Tongue (tissue), 2 donors: ENCODE data around the gene RAI14. TPM values are rescaled to one million over a fixed set of nuclear protein-coding genes. Genes with fewer than 3 reads are reported as not detected.
"Not testable (repeated sequence)": the region's sequence is repeated elsewhere in the genome, so short reads cannot be mapped to it uniquely, and the experiment has no call there.

ENCODE experiments used
- DNase-seq: peaks from one replicate; pipeline ENCODE4 v3.0.0-alpha.2; 2015
- total RNA-seq: library from RNA; depleted of rRNA; stranded (reverse); fragments of >200 nt; gene quantifications from one replicate; pipeline ENCODE4 v1.2.3, GENCODE V29; 2014

The RAI14 gene
- total RNA-seq, 1 donor from 2014 or later = 42.6 TPM

- DNase-seq = no peak
Observed at GRCh38 chr5:34699155-34700077, 43.3 kb downstream of the RAI14 start.

DNA sequence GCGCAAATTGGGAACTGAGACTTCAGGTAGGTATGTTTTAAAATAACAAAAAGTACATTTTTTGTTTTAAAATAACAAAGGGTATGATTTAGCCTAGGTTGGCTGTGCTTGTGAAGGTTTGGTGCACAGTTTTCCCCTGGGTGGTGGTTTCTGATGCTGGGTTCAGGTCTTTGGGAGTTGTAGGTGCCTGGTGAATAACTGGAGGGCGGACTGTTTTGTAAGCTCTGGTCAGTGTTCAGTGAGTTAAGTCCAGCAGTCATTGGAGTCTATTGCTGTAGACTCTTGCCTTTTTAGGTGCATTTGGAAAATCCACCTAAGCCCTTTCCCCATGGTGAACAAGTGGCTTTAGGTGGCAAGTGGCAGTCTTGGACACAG, 43.9 kb downstream of the RAI14 start:
- DNase-seq = no peak

DNA sequence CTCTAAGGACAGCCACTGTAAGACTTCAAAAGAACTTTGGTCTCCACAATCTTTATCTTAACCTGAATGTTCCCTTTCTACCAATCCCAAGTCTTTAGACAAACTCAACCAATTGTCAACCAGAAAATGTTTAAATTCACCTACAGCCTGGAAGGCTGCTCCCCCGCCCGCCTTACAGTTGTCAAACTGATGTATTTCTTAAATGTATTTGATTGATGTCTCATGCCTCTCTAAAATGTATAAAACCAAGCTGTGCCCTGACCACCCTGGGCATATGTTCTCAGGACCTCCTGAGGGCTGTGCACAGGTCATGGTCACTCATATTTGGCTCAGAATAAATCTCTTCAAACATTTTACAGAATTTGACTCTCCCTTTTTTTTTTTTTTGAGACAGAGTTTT, 45.3 kb downstream of the RAI14 start:
- DNase-seq = not testable (repeated sequence)

DNA sequence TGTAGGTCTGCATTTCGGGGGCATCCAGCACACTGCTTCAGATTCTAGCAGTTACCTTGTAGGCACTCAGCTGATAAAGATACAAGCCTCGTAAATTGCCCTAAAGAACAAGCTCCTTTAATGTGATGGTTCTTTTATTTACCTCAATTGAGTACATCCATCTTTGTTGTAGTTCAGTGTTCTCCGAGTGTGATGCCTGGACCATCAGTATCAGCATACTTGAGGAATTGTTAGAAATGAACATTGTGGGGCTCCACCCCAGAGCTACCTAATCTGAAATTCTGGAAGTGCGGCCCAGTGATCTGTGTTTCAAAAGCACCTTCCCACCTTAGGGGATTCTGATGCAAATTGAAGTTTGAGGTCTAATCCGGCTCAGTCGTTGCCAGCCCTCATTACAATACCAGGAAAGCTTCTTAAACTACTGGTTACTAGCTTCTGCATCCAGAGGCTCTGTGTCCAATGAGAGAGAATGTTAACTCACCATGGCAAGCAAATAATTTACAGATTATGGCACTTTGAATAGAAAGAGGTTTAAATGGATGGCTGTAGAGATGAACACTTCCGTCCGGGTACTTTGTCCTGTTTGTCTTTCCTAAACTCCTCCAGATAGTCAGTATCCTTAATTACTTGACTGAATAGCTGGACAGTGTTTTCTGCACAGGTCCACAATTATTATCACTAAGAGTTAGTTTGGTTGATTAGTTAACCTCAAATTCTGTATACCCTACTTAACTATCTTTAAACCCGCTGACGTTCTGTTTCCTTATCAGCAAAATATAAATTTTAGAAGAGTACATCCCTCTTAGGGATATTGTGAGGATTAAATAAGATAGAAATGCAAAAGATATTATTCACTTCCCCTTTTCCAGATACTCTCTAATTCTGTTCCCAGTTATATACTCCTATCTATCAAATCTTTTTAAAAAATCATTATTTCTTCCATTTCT, 47.9 kb downstream of the RAI14 start:
- DNase-seq = no peak

DNA sequence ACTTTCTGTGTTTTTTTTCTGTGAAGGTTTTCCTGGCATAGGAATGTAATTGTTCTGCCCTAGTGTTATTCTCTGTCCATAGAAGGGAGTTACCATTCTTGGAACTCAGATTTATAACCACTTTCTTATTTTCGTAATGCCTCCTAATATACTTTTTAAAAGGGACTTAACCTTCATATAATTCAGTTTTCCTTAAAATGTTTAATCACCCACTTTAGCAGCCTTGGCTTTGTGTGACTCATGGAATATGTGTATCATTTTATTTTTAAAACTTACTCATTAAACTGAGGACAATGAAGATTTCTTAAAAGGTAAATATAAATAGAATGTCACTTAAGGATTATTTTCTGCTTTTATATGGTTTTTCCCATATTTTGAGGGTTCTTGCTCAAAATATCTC, 50.0 kb downstream of the RAI14 start:
- DNase-seq = no peak

GRCh38 chr5:34707451-34708107, 51.5 kb downstream of the RAI14 start:
- DNase-seq = peak; percentile 19

DNA sequence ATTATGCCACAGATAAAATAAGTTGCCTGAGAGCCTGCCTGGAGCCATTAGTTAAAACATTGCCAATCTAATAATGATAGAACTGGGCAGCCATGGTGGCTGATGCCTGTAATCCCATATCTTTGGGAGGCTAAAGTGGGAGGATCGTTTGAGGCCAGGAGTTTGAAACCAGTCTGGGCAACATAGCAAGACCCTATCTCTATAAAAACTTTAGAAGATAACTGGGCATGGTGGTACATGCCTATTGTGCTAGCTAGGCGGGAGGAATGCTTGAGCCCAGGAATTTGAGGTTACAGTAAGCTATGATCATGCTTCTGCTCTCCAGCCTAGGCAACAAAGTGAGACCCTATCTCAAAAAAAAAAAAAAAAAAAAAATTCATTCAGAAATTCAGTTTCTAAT, 52.6 kb downstream of the RAI14 start:
- DNase-seq = no peak

DNA sequence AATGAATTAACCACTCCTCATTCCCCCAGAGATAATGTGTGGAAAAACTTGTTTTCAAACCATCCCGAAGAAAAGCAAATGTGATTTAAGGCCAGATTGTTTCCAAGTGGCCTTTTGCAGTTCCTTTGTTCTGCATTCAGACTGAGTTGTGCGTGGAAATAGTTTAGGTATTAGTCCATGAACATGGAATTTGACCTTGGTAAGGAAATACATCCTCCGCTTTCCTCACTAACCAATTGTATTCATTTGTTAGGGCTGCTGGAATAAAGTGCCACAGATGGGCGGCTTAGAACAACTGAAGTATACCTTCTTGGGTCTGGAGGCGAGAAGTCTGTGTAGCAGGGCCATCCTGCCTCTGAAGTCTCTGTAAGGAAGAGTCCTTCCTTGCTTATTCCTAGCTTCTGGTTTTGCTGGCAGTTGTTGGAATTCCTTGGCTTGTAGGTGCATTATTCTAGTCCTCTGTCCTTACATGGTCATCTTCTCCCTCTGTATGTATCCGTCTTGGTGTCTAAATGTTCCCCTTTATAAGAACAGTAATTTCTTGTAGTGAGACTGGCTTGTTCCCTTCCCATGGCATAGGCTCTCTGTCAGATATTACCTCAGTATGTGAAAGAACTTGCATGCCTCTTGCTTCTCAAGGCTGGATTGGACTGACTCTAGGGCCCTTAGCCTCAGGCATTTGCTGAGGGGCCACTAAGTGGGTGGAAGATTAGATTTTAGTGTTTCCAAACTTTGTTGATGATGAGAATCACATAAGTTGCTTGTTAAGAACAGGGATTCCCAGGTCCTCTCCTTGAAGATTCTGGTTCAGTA, 53.9 kb downstream of the RAI14 start:
- DNase-seq = peak; percentile 23

DNA sequence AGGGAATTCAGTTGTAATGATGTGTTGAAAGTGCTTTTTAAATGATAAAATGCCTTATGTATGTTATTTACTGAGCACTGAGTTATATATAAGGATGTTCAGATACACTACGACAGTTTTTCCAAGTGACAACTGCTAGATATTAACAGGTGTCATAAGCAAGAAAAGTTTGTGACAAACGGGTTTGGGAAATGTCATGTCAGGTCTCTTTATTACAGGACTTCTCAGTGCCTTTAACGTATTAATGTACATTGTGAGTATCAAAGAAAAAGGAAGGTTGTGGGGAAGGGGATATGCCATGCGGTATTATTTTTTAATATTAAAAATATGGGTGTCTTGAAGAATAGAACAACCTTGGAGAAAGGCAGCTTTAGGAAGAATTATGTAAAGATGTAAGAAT, 56.4 kb downstream of the RAI14 start:
- DNase-seq = no peak

GRCh38 chr5:34715711-34716110, 59.6 kb downstream of the RAI14 start:
- no peak for DNase-seq

DNA sequence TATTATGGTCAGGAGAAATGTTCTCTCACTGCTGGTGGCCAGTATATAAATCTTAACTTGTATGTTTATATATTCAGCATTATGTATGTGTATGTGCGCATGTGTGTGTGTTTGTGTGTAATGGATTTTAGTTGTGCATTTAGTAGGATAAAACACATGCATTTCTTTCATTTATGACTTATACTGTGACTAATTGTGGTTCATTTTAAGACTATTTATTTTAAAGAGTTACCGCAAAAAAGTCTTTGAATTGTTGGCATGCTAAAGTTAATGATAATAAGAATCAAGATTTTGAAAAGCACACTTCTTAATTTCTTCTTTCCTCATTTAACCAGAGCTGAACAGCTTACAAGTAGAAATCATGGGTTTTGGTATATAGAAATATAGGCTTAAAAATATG, 60.9 kb downstream of the RAI14 start:
- no peak for DNase-seq

DNA sequence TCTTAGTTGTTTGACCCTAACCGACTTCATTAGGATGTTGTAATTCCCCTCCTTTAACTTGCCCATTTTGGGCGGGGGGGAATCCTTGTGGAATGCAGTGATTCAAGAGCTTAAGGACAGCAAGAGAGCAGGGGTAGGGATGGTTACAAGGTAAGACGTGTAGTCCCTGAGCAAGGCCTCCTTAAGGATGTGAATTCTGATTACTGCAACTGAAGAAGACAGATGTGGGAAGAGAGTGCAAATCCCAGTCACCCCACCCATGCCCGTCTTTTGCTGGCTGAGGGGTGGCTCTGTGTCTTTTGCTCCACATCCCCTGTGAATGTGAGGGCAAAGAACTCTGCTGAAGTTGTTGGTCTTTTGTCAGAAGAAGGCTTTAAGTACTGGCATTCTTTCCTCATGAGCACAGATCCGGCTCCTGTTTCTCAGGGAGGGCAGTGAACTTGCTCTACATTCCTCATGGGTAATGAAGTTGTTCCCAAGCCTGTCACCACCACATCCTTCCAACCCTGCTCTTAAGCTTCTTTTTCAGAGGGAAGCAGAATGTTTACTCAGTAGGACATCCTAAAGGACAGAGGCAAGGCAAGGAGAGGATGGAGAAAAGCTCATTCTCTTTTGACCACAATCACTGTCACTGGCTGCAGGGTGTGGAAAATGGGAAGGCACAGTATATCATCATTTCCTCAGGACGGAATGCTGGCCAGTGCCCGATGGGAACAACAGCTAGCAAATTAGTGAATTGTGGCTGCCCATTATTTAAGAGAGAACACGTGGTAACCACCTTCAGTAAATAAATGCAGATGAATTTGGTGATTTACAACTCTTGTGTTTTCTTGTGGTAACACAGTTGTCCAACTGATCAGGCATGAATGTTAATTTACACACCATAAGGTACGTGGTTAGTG, 61.5 kb downstream of the RAI14 start:
- DNase-seq = peak; percentile 39

- DNase-seq = no peak
Observed at GRCh38 chr5:34718516-34718915, 62.4 kb downstream of the RAI14 start.

- no peak for DNase-seq
Observed at GRCh38 chr5:34719029-34719428, 62.9 kb downstream of the RAI14 start.

DNA sequence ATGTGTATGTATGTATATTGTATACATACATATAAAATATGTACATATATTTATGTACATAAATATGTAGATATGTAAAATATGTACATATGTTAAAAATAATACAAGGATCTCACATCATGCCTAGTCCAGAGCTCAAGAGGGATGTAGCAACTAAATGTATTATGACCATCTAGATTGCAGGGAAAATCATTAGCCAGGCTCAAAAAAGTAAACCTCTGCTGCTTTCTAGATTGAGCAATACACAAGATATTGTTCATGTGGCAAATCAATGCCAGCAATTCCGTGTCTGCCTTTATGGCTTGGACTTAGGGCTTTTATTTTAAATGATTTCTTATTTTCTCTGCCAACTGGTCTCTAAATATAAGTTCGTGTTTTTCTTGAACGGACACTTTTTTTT, 65.2 kb downstream of the RAI14 start:
- DNase-seq = no peak

GRCh38 chr5:34722183-34722582, 66.1 kb downstream of the RAI14 start:
- no peak for DNase-seq

DNA sequence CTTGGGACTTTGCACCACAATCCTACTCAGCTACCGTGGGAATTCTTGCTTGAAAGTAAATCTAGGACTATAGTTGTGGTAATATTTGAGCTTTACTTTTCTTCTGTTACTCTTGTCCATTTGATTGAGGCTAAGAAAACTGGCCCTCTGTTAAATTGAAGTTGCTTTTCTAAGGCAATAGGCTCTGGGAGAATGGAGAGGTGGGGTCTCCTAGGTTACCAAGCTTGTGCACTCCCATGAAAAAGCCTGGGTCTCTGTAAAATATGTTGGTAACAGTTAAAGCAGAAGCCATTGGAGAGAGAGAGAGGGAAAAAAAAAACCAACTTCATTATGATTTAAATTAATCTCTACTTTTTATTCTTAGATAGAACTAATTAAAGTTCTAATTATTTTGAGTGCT, 68.6 kb downstream of the RAI14 start:
- no peak for DNase-seq

DNA sequence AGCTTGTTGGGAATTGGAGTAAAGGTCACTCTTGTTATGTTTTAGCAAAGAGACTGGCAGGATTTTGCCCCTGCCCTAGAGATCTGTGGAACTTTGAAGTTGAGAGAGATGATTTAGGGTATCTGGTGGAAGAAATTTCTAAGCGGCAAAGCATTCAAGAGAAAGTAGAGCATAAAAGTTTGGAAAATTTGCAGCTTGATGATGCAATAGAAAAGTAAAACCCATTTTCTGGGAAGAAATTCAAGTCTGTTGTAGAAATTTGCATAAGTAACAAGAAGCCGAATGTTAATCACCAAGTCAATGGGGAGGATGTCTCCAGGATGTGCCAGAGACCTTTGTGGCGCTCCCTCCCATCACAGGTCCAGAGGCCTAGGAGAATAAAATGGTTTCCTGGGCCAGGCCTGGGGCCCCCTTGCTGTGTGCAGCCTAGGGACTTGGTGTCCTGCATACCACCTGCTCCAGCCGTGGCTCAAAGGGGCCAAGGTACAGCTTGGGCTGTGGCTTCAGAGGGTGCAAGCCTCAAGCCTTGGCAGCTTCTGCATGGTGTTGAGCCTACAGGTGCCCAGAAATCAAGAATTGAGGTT, 71.1 kb downstream of the RAI14 start:
- DNase-seq = not testable (repeated sequence)

- no peak for DNase-seq
Observed at GRCh38 chr5:34728236-34728635, 72.1 kb downstream of the RAI14 start.
